ENCODE results near the gene SREBF2. TPM values are rescaled to one million over a fixed set of nuclear protein-coding genes. Genes with fewer than 3 reads are reported as not detected.

SREBF2 gene
- total and polyA plus RNA-seq, 2 experiments from 2014 or later, result 23.6 to 26.5 TPM

DNA sequence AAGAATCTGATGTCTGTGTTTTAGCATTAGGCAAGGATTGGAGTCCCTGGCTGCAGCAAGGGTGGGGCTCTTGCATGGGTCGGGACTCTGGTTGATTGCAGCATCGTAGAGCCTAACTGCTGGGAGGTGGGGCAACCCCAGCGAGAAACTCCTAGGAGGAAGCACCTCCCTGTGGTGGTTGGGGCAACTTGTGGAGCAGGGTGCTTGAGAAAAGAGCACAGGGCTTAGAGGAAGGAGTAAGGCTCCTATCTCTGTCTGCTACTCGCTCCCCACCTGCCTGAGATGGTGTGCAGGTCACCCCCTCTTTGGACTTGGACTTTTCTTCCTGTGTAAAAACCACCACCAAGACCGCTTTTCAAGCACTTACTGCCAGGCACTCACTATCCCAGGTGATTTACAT, 15.6 kb downstream of the SREBF2 start:
- Histone ChIP-seq H3K27ac (no peak overlapping the region), H3K9me2 (ENCODE audit: insufficient read depth) (no peaks in the 10 kb centered on the region), H3K79me2 (ENCODE audit: insufficient read depth) (peaks cover 99% of the 10 kb centered on the region), H3K9me3 (ENCODE audit: low read depth) (no peaks in the 10 kb centered on the region), H2AFZ (no peak overlapping the region), H4K20me1 (ENCODE audit: insufficient read depth) (no peaks in the 10 kb centered on the region), H3K36me3 (ENCODE audit: low read depth) (no peaks in the 10 kb centered on the region), H3K9ac (no peak overlapping the region), H3F3A (ENCODE audit: insufficient read depth) (no peaks in the 10 kb centered on the region), H3K4me2 (ENCODE audit: unreplicated experiment) (no peak overlapping the region), H3K4me1 (ENCODE audit: insufficient read depth) (no peaks in the 10 kb centered on the region), H3K4me3 (no peak overlapping the region), H3K27me3 (replicated peaks; ENCODE audit: insufficient read depth) (no peaks in the 10 kb centered on the region)
- TF ChIP-seq EZH2 (IDR thresholded peaks at IDR 0.05; ENCODE audit: insufficient read depth, poor library complexity, severe bottlenecking) (no peak), EZH2phosphoT487 (IDR thresholded peaks at IDR 0.05; ENCODE audit: insufficient read depth, low read depth) (no peak)
- WGBS, 2 experiments (ENCODE audit: low coverage in 1 of 2, low lambda C conversion rate in 2 of 2, missing lambda C conversion rate in 2 of 2), result 48 to 50% methylated on average over 5 of the region's 5 CpGs
- DNase-seq, result peak; percentile 44
- in situ Hi-C loops (cut with MboI), result no loop called here

DNA sequence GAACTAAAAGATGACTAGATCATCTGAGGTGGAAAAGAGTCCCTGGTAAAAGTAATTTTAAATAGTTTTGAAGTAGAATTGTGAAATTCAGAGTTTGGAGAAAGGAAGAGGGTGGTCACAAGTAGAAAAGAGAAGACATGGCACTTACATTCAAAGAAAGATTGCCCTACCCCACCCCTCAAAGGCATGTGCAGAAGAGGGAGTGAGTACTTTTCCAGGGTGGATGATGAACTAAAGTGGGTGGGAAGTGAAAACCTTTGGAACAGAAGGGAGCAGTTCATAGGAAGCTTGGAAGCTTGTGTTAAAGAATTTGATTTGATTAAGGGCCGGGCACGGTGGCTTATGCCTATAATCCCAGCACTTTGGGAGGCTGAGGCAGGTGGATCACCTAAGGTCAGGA, 23.6 kb downstream of the SREBF2 start:
- no peak overlapping the region for H3K4me2 ChIP-seq (ENCODE audit: unreplicated experiment)
- no peaks in the 10 kb centered on the region for H3K27me3 ChIP-seq (replicated peaks; ENCODE audit: insufficient read depth)
- no peak overlapping the region for H2AFZ ChIP-seq
- no peaks in the 10 kb centered on the region for H4K20me1 ChIP-seq (ENCODE audit: insufficient read depth)
- H3K36me3 ChIP-seq (ENCODE audit: low read depth), result no peaks in the 10 kb centered on the region
- in situ Hi-C loops (cut with MboI), result no loop called here
- H3K4me3 ChIP-seq, result no peak overlapping the region
- WGBS, 2 experiments (ENCODE audit: low coverage in 1 of 2, low lambda C conversion rate in 2 of 2, missing lambda C conversion rate in 2 of 2), result 71 to 75% methylated on average over 2 of the region's 2 CpGs
- no peaks in the 10 kb centered on the region for H3K9me2 ChIP-seq (ENCODE audit: insufficient read depth)
- peaks cover 74% of the 10 kb centered on the region for H3K79me2 ChIP-seq (ENCODE audit: insufficient read depth)
- peak overlapping the region; percentile 48 for H3K27ac ChIP-seq
- no peak overlapping the region for H3K9ac ChIP-seq
- no peak for TF ChIP-seq EZH2 (IDR thresholded peaks at IDR 0.05; ENCODE audit: insufficient read depth, poor library complexity, severe bottlenecking)
- no peak for TF ChIP-seq EZH2phosphoT487 (IDR thresholded peaks at IDR 0.05; ENCODE audit: insufficient read depth, low read depth)
- no peaks in the 10 kb centered on the region for H3K9me3 ChIP-seq (ENCODE audit: low read depth)
- peaks cover 38% of the 10 kb centered on the region for H3F3A ChIP-seq (ENCODE audit: insufficient read depth)
- DNase-seq, result no peak
- H3K4me1 ChIP-seq (ENCODE audit: insufficient read depth), result peaks cover 44% of the 10 kb centered on the region

DNA sequence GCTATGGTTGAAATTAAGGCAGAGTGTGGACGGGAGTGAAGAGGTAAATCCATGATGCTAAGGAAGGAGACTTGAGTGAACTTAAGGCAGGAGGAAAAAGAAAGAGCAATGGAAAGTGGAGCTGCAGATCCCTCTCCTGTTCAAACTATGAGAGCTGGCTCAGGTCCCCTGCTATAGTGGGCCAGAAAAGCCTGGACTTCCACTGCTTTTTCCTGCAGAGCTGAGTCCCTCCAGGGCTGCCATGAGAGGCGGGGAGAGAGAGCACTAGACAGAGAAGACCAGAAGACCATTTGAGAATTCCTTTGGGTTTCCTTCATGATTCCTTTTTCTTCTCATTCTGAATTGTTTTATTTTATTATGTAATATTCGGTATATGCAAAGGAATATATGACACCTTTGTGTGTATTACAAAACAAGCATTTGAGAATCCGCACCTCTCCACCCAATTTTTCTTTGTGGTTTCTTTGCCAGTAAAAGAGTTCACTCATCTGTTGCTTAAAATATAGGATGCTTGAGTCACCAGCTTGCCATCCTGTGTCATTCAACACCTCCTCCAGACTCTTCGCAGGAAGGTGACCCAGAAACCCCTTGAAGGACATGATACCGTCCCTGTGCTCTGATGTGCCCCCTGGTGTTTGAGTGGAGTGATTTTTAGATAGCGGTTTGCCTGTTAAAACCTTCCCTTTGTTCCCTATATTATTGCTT, 24.4 kb downstream of the SREBF2 start:
- no peaks in the 10 kb centered on the region for H3K36me3 ChIP-seq (ENCODE audit: low read depth)
- H3K4me2 ChIP-seq (ENCODE audit: unreplicated experiment), result peak overlapping the region; percentile 30
- 0 out of 2 replicates have a peak overlapping the region, but pooled peaks have one; percentile 2 for H3K4me3 ChIP-seq
- in situ Hi-C loops (cut with MboI), result no loop called here
- H3K79me2 ChIP-seq (ENCODE audit: insufficient read depth), result peaks cover 74% of the 10 kb centered on the region
- no peaks in the 10 kb centered on the region for H3K27me3 ChIP-seq (replicated peaks; ENCODE audit: insufficient read depth)
- no peaks in the 10 kb centered on the region for H3K9me3 ChIP-seq (ENCODE audit: low read depth)
- 0 out of 2 replicates have a peak overlapping the region, but pooled peaks have one; percentile 9 for H3K9ac ChIP-seq
- peak; percentile 85 for DNase-seq
- H3K4me1 ChIP-seq (ENCODE audit: insufficient read depth), result peaks cover 52% of the 10 kb centered on the region
- no peaks in the 10 kb centered on the region for H4K20me1 ChIP-seq (ENCODE audit: insufficient read depth)
- WGBS, 2 experiments (ENCODE audit: low coverage in 1 of 2, low lambda C conversion rate in 2 of 2, missing lambda C conversion rate in 2 of 2), result 35 to 37% methylated on average over 7 of the region's 7 CpGs
- peaks cover 44% of the 10 kb centered on the region for H3F3A ChIP-seq (ENCODE audit: insufficient read depth)
- H3K27ac ChIP-seq, result peak overlapping the region; percentile 48
- H3K9me2 ChIP-seq (ENCODE audit: insufficient read depth), result no peaks in the 10 kb centered on the region
- no peak overlapping the region for H2AFZ ChIP-seq
- no peak for TF ChIP-seq EZH2phosphoT487 (IDR thresholded peaks at IDR 0.05; ENCODE audit: insufficient read depth, low read depth)

DNA sequence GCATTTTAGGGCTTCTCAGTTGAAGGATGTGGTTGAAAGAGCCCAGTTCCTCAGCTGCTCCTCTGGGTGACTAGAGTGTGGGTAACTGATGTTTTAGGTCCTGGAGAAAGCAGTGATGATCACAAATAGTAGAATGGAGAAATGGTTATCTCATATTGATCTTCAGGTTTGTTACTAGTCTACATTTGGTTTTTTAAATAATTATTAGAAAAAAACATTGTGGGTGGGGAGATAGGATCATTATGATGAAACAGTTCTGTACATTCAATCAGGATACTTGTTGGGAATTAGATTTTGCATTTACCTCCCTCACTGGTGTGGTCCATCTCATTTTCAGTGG, 24.9 kb downstream of the SREBF2 start:
- H2AFZ ChIP-seq, result no peak overlapping the region
- TF ChIP-seq EZH2phosphoT487 (IDR thresholded peaks at IDR 0.05; ENCODE audit: insufficient read depth, low read depth), result no peak
- no peak for TF ChIP-seq EZH2 (IDR thresholded peaks at IDR 0.05; ENCODE audit: insufficient read depth, poor library complexity, severe bottlenecking)
- no peaks in the 10 kb centered on the region for H3K36me3 ChIP-seq (ENCODE audit: low read depth)
- H3K27ac ChIP-seq, result peak overlapping the region; percentile 48
- H3K27me3 ChIP-seq (replicated peaks; ENCODE audit: insufficient read depth), result no peaks in the 10 kb centered on the region
- peaks cover 72% of the 10 kb centered on the region for H3K79me2 ChIP-seq (ENCODE audit: insufficient read depth)
- H3K9ac ChIP-seq, result no peak overlapping the region
- H3K4me2 ChIP-seq (ENCODE audit: unreplicated experiment), result peak overlapping the region; percentile 30
- H3K9me3 ChIP-seq (ENCODE audit: low read depth), result no peaks in the 10 kb centered on the region
- no peak for DNase-seq
- no peak overlapping the region for H3K4me3 ChIP-seq
- peaks cover 49% of the 10 kb centered on the region for H3F3A ChIP-seq (ENCODE audit: insufficient read depth)
- in situ Hi-C loops (cut with MboI), result no loop called here
- peaks cover 58% of the 10 kb centered on the region for H3K4me1 ChIP-seq (ENCODE audit: insufficient read depth)
- H3K9me2 ChIP-seq (ENCODE audit: insufficient read depth), result no peaks in the 10 kb centered on the region
- H4K20me1 ChIP-seq (ENCODE audit: insufficient read depth), result no peaks in the 10 kb centered on the region

DNA sequence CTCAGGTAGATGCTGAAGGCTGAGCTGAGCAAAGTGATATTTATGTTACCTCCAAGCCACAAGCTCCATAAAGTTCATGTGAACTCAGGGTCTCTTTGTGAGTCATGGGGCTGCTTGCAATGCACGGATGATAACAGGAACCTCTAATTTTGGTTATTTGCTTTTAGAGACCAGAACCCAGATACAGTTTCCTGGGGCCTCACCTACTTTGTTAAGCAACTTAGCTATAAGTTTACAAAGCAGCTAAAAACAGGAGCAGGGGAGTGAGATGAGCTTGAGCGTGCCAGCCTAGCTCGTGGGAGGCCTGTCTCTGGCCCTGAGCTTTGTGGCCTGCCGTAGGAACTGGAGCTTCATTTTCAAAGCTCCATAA, 29.2 kb downstream of the SREBF2 start:
- Histone ChIP-seq H3K9me3 (ENCODE audit: low read depth) (no peaks in the 10 kb centered on the region), H3K9ac (peak overlapping the region; percentile 55), H3K4me2 (ENCODE audit: unreplicated experiment) (peak overlapping the region; percentile 32), H3K27ac (peak overlapping the region; percentile 69), H2AFZ (peak overlapping the region; percentile 54), H3K79me2 (ENCODE audit: insufficient read depth) (peaks cover 73% of the 10 kb centered on the region), H4K20me1 (ENCODE audit: insufficient read depth) (no peaks in the 10 kb centered on the region), H3K27me3 (replicated peaks; ENCODE audit: insufficient read depth) (no peaks in the 10 kb centered on the region), H3K36me3 (ENCODE audit: low read depth) (no peaks in the 10 kb centered on the region), H3K4me1 (ENCODE audit: insufficient read depth) (peaks cover 51% of the 10 kb centered on the region), H3K9me2 (ENCODE audit: insufficient read depth) (no peaks in the 10 kb centered on the region), H3K4me3 (no peak overlapping the region), H3F3A (ENCODE audit: insufficient read depth) (peaks cover 37% of the 10 kb centered on the region)
- 68 to 73% methylated on average over 4 of the region's 4 CpGs for WGBS, 2 experiments (ENCODE audit: low coverage in 1 of 2, low lambda C conversion rate in 2 of 2, missing lambda C conversion rate in 2 of 2)
- TF ChIP-seq EZH2 (IDR thresholded peaks at IDR 0.05; ENCODE audit: insufficient read depth, poor library complexity, severe bottlenecking) (no peak), EZH2phosphoT487 (IDR thresholded peaks at IDR 0.05; ENCODE audit: insufficient read depth, low read depth) (no peak)
- DNase-seq, result no peak
- in situ Hi-C loops (cut with MboI), result no loop called here

Measured in GM23248 (cell line).